GM19240 (cell line): ENCODE results near the gene TFF2.

ENCODE experiments used
- DNase-seq: peaks from one replicate; pipeline ENCODE4 v3.0.0; 2011; ENCODE audit warnings: low spot score; ENCODE audit not compliant: insufficient read length

TFF2 gene

DNA sequence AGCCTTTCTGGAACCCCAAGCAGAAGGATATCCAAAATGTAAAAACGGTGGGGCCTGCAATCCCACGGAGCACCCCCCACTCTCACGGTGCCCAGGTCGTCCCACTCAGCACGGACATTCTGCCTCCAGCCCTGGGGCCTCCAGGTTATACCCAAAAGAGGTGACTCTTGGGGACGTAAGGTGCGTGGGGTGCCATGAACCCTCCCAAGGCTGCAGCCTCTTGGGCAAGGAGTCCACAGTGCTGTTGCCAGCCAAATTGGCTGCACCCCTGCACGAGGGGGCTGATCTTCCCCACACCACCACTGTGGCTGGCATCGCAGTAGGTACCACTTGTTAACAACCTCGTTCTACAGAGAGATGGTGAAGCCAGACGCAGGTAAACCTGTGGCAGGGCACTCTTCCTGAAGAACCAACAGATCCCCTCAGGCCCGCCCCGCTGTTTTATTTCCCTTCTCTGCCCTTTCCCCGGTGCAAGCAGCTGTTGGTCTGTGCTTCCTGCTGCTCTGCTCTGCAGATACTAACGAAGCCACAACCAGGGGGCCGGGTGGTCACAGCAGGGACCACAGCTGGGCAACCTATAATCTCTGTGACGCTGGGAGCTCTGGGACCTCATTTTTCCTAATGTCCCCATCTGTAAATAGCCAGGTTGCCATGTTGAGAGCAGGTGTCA, 44.3 kb downstream of the TFF2 start:
- no peak for DNase-seq

DNA sequence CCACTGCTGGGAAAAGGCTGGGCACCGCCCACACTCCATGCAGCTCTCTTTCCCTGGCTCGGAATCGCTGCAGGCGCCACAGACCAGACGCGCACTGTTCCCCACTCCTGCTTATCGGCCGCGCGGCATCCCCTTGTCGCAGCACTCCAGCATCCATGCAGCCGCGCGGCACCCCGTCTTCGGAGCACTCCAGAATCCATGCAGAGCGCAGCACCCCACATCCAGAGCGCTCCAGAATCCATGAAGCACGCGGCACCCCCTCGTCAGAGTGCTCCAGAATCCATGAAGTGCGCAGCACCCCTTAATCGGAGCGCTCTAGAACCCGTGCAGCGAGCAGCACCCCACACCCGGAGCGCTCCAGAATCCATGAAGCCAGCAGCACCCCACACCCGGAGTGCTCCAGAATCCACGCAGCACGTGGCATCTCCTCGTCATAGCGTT, 45.1 kb downstream of the TFF2 start:
- DNase-seq = no peak

DNA sequence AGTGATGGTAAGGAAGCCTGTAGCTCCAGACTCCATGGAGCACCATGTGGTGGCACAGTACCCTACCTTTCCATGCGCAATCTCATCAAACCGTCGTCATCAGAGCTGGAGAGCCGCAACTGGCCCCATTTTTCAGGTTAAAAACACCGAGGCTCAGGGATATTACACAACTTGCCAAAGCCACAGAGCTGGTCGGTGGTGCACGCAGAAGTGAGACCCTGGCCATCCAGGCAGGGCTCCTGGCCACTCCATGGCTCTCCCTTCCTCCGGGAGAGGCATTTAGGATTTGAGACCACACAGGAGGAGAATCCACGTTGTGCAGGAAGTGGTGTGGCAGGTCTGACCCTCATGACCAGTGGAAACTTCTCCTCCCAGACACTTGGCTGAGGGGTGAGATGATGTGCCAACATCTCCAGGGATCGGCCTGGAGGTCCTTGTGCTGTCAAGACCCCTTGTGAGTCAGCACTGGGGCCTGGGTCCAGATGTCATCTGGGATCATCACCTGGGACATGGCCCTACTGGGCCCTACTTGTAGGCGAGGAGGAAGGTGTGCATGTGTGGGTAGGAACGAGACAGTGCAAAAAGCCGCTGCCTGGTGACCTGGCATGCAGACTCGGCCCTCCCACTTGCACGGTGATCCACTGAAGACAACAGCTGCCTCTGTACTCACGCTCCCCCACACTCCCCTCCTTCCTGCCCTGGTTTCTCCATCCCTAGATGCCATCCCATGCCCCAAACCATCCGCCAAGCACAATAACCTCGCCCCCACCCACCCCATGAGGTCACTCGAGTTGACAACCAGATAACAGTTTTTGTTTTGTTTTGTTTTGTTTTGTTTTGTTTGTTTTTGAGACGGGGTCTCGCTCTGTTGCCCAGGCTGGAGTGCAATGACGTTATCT, 46.0 kb downstream of the TFF2 start:
- DNase-seq = no peak

GRCh38 chr21:42303443-42303842, 47.4 kb downstream of the TFF2 start:
- no peak for DNase-seq

DNA sequence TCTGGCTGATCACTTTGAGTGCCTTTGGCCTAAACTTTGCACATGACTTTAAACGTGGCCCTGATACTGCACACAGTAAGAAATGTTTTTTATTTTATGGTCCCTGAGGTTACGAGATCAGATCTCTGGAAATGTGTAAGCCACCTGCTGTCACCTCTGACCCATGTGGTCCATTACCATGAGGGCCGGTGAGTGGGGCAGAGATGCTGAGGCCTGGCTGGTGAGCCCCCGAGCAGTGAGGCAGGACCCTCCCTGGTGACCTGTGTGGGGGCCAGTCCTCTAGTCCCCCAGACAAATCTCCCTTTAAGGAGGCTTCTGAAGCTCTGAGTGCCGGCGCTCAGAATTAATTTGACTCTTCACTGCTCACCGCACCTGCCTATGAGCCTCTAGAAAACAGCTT, 48.0 kb downstream of the TFF2 start:
- DNase-seq = no peak

GRCh38 chr21:42302076-42302650, 48.6 kb downstream of the TFF2 start:
- DNase-seq = no peak

GRCh38 chr21:42301371-42302075, 49.3 kb downstream of the TFF2 start:
- DNase-seq = no peak

- no peak for DNase-seq
These were observed 49.8 kb downstream of the TFF2 start for GRCh38 chr21:42300956-42301355.

DNA sequence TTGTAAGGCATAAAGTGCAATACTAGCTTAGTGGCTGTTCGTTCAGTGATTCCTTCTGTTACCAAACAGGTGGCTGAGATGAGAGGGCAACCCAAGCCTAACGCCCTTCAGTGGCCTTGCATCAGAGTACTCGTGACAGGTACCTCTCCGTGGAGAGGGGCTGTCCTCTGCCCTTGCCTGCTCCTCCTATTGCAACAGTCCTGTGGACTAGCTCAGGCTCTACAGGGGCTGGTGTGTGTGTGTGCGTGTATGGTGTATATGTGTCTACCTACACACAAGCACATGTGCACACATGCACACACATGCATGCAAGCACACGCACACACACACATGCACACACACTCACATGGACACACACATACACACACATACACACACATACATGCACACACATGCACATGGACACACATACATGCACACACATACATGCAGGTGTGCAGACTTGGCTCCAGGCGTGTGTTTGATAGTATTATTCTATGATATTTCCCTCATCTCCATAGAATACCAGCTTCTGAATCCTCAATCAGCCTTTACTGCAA, 50.7 kb downstream of the TFF2 start:
- DNase-seq = no peak

GRCh38 chr21:42299324-42300044, 51.3 kb downstream of the TFF2 start:
- no peak for DNase-seq

GRCh38 chr21:42298657-42299056, 52.1 kb downstream of the TFF2 start:
- DNase-seq = no peak

DNA sequence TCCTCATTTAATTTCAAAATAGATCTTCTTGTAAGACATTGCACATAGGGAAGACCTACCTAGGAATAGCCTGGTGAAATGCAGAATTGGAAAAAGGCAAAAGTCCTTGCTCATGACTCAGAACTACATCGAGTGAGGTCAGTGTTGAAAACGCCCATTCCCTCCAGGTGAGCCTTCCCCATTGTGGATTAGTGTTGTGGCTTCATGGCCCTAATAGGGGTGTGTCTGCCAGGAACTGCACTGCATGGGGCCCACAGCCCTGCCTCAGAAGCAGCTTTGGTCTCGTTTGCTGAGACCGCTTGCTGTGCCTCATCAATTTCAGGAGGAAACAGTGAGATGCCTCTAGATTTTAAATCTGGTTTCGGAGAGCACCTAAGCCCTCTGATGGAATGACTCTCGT, 52.6 kb downstream of the TFF2 start:
- DNase-seq = no peak

- no peak for DNase-seq
These were observed 53.4 kb downstream of the TFF2 start for GRCh38 chr21:42297377-42297776.

DNA sequence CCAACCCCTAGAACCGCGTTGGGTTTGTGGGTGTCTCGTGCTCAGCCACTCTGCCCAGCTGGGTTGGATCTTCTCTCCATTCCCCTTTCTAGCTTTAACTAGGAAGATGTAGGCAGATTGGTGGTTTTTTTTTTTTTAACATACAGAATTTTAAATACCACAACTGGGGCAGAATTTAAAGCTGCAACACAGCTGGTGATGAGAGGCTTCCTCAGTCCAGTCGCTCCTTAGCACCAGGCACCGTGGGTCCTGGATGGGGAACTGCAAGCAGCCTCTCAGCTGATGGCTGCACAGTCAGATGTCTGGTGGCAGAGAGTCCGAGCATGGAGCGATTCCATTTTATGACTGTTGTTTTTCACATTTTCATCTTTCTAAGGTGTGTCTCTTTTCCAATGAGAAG, 54.3 kb downstream of the TFF2 start:
- DNase-seq = no peak
